Activated naive CD4-positive, alpha-beta T cell treated with anti-CD3 and anti-CD28 coated beads, Interleukin-2, amount 50 U/mL, for 72 hours (primary cell): ENCODE data around the gene AGAP5. TPM values are rescaled to one million over a fixed set of nuclear protein-coding genes. Genes with fewer than 3 reads are reported as not detected.
A peak's percentile ranks its signal among the peaks of the same experiment; 100 is the strongest.

Source experiments
- ATAC-seq, 2 donors: fragments of 150-1000 bp; cut with Tn5 transposase; 2 replicates each; pipeline ENCODE4 v1.10.0; 2021; ENCODE audit warnings: mild to moderate bottlenecking in 2 of 2, moderate library complexity in 2 of 2
- DNase-seq, 2 donors: peaks; one replicate each; pipeline ENCODE4 v3.0.0; 2021 to 2022; ENCODE audit warnings: low spot score in 2 of 2
- H3K27ac Mint-ChIP-seq, 2 donors: one replicate each; pipeline ENCODE4 v1.8.0; 2022; ENCODE audit warnings: mild to moderate bottlenecking in 2 of 2, mixed read lengths in 2 of 2
- H3K36me3 Mint-ChIP-seq, 2 donors: one replicate each; pipeline ENCODE4 v1.8.0; 2022; ENCODE audit warnings: mixed read lengths in 2 of 2
- H3K9me3 Mint-ChIP-seq, 2 donors: one replicate each; pipeline ENCODE4 v1.8.0; 2022; ENCODE audit warnings: mixed read lengths in 2 of 2
- total RNA-seq, 2 donors: library from RNA; stranded (reverse); gene quantifications; one replicate each; pipeline ENCODE4 v1.2.3, GENCODE V29; 2022

The AGAP5 gene
- total RNA-seq, 2 donors from 2014 or later = 5.5 to 10.3 TPM

DNA sequence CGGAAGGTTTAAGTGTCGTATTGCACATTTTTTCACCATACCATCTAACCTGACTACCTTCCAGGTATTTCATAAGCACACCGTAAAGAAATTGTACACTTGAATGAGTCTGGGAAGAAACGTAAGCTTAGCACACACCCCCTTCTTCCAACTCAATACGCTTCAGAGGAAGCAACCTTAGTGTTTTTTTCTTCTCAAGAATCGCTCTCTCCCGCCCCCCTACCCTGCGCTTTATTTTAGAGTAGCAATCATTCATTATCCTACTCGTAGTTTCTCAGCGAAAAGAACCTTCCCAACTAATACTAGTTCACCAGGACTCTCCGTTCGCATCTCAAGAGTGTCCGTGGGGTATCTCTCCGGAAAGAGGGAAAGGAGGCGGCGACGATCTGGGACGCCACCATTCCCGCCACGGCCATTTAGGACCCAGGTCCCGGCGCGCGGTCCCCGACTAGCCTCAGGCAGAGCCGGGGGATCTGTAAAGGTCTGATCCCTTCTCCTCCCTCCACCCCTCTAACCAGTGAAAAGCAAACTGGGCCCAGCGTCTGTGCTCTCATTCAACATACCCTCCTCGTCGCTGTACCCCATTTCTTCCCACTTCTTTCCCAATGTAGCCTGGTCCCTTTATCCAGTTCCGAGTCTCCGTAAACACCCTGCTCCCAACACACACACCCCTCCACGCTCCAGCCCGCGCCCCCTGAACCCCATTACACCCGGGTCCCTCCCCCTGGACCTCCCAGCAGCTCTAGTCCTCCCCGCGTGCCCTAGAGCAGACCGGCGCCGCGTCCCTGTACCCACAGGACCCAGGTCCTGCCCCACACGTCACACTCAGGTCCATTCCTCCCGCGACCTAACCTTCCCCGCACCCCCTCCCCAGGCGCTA is 72.7 kb downstream of the AGAP5 start:
- peak overlapping the region; percentile 96 to 98 for H3K27ac Mint-ChIP-seq
- H3K9me3 Mint-ChIP-seq = no peaks in the 10 kb centered on the region
- H3K36me3 Mint-ChIP-seq = peaks cover 7 to 10% of the 10 kb centered on the region in 2 donors
- DNase-seq (no peak), ATAC-seq (peak; percentile 2 to 71)

Other genes with a start within 250 kb of the AGAP5 start
- 10 to 100 TPM; 25.7 to 40.5 TPM for gene PPP3CB, start 202.1 kb downstream of the AGAP5 start, total RNA-seq
- 1 to 10 TPM; 4.6 to 6.2 TPM for gene USP54, start 106.8 kb downstream of the AGAP5 start, total RNA-seq
- gene MYOZ1, start 56.6 kb downstream of the AGAP5 start, total RNA-seq = not detected
- not detected for gene SYNPO2L, start 42.1 kb downstream of the AGAP5 start, total RNA-seq
- gene SEC24C, start 46.3 kb upstream of the AGAP5 start, total RNA-seq = 100 to 1,000 TPM; 101 TPM
- gene CHCHD1, start 83.9 kb upstream of the AGAP5 start, total RNA-seq = 10 to 100 TPM; 26.7 to 28.7 TPM
- gene ZSWIM8, start 87.5 kb upstream of the AGAP5 start, total RNA-seq = 100 to 1,000 TPM in 1 of 2 donors, 10 to 100 TPM in 1; 56.7 to 118 TPM
- 10 to 100 TPM; 66.1 to 76.9 TPM for gene NDST2, start 113.5 kb upstream of the AGAP5 start, total RNA-seq
- gene CAMK2G, start 176.4 kb upstream of the AGAP5 start, total RNA-seq = 10 to 100 TPM; 26.2 to 39.7 TPM
- under 1 TPM; 0.14 to 0.39 TPM for gene PLAU, start 213.0 kb upstream of the AGAP5 start, total RNA-seq